PFSK-1 (cell line): ENCODE results near the gene SLIT3.

Experiments used
- POLR2AphosphoS5 ChIP-seq: IDR thresholded peaks from 2 replicates; pipeline ENCODE4 v1.6.1; 2012; ENCODE audit warnings: low read depth, mild to moderate bottlenecking, control low read depth, low read length, moderate library complexity
- SIN3A ChIP-seq: IDR thresholded peaks from 2 replicates; pipeline ENCODE4 v1.6.1; 2012; ENCODE audit warnings: mild to moderate bottlenecking, low read length, moderate library complexity, borderline replicate concordance; ENCODE audit not compliant: insufficient read depth
- TAF1 ChIP-seq: IDR thresholded peaks from 2 replicates; pipeline ENCODE4 v1.6.1; 2012; ENCODE audit warnings: low read length, control low read depth, borderline replicate concordance; ENCODE audit not compliant: insufficient read depth

- no peak for TF ChIP-seq POLR2AphosphoS5
- TF ChIP-seq TAF1 = no peak
- no peak for TF ChIP-seq SIN3A
These were observed 579.8 kb downstream of the SLIT3 start for GRCh38 chr5:168721002-168721753.
